Gastroesophageal sphincter (tissue), 3 donors: ENCODE data around the gene FHDC1.

ENCODE experiments used
- EP300 ChIP-seq: sonication (generic); formaldehyde crosslinking; IDR thresholded peaks from one replicate; pipeline ENCODE4 v1.6.1; 2017; ENCODE audit warnings: antibody characterized with exemption, mild to moderate bottlenecking
- POLR2A ChIP-seq, 2 donors: fragments of 450-650 bp; IDR thresholded peaks; one replicate each; pipeline ENCODE4 v1.6.1; 2017; ENCODE audit warnings: antibody characterized with exemption in 2 of 2, mild to moderate bottlenecking in 2 of 2, moderate library complexity in 1 of 2
- POLR2AphosphoS5 ChIP-seq: sonication (generic); formaldehyde crosslinking; IDR thresholded peaks from one replicate; pipeline ENCODE4 v1.6.1; 2017; ENCODE audit warnings: antibody characterized with exemption
- TF ChIP-seq, protein P1 (sequence below), 4 experiments: fragments of 200-600 bp in 2 of 4; fragments of 450-650 bp in 2 of 4; sonication (generic) in 1 of 4; IDR thresholded peaks; one replicate each; pipeline ENCODE4 v1.5.1; 2017 to 2019; ENCODE audit warnings: antibody characterized with exemption in 4 of 4, mild to moderate bottlenecking in 2 of 4, moderate library complexity in 2 of 4

DNA sequence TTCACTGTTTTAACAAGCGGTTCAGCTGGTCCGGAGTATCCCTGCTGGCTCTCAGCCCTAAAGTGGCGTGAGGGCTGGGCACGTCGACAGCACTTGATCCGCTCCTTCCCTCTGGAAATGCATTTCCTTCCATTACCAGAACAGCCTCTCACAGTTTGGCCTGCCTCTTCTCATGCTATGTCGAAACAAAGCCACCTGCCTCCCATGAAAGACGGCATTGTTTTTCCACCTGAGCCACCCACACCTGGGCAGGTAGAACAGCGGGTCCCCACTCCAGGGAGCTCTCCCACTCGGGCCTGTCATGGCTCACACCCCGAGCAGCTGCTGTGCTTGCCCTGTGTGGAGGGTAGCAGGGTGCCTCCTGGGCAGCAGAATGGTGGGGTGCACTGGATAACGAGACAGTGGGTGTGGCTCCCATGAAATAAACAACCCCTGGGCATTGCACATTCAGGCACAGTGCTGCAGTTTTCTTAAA is 86.2 kb downstream of the FHDC1 start:
- TF ChIP-seq, protein P1, sequence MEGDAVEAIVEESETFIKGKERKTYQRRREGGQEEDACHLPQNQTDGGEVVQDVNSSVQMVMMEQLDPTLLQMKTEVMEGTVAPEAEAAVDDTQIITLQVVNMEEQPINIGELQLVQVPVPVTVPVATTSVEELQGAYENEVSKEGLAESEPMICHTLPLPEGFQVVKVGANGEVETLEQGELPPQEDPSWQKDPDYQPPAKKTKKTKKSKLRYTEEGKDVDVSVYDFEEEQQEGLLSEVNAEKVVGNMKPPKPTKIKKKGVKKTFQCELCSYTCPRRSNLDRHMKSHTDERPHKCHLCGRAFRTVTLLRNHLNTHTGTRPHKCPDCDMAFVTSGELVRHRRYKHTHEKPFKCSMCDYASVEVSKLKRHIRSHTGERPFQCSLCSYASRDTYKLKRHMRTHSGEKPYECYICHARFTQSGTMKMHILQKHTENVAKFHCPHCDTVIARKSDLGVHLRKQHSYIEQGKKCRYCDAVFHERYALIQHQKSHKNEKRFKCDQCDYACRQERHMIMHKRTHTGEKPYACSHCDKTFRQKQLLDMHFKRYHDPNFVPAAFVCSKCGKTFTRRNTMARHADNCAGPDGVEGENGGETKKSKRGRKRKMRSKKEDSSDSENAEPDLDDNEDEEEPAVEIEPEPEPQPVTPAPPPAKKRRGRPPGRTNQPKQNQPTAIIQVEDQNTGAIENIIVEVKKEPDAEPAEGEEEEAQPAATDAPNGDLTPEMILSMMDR (IDR thresholded peaks at IDR 0.05), result no peak
- TF ChIP-seq EP300, result no peak
- no peak for TF ChIP-seq POLR2AphosphoS5
- no peak for TF ChIP-seq POLR2A (IDR thresholded peaks at IDR 0.05)
